DOHH2 (cell line): ENCODE results near the gene ZNF296.

Experiments used
- EZH2phosphoT487 ChIP-seq: fragments of 200-600 bp; sonication (generic); IDR thresholded peaks from 2 replicates; pipeline ENCODE4 v1.6.1; 2017; ENCODE audit warnings: borderline replicate concordance, mild to moderate bottlenecking, antibody characterized with exemption, low read length, moderate library complexity, mixed read lengths
- TF ChIP-seq, protein P1 (sequence below): fragments of 200-600 bp; sonication (generic); IDR thresholded peaks from one replicate; pipeline ENCODE4 v1.5.1; 2014; ENCODE audit warnings: antibody characterized with exemption, mild to moderate bottlenecking, low read depth, low read length; ENCODE audit not compliant: poor library complexity, severe bottlenecking

DNA sequence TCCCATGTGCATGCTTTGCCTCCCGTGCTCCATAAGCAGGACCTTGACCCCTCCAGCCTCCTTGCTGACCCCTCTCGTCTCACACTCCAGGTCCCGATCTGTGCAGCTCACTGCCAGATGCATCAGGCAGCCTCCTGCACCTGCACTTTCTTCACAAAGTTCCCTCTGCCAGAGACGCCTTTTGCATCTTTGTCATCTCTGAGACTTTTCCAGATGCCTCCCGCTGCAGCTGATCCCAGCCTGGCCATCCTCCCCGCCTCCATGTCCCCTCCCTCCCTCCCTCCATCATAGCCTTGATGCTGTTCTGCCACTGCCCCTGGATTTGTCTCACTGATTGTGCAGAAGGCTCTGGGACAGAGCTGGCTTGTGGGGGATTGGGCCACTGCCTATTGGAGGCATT is 46.6 kb upstream of the ZNF296 start:
- TF ChIP-seq, protein P1, sequence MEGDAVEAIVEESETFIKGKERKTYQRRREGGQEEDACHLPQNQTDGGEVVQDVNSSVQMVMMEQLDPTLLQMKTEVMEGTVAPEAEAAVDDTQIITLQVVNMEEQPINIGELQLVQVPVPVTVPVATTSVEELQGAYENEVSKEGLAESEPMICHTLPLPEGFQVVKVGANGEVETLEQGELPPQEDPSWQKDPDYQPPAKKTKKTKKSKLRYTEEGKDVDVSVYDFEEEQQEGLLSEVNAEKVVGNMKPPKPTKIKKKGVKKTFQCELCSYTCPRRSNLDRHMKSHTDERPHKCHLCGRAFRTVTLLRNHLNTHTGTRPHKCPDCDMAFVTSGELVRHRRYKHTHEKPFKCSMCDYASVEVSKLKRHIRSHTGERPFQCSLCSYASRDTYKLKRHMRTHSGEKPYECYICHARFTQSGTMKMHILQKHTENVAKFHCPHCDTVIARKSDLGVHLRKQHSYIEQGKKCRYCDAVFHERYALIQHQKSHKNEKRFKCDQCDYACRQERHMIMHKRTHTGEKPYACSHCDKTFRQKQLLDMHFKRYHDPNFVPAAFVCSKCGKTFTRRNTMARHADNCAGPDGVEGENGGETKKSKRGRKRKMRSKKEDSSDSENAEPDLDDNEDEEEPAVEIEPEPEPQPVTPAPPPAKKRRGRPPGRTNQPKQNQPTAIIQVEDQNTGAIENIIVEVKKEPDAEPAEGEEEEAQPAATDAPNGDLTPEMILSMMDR = no peak
- no peak for TF ChIP-seq EZH2phosphoT487
